GM06990 (cell line): ENCODE results near the gene USP11.

ENCODE experiments used
- DNase-seq: peaks from one replicate; pipeline ENCODE4 v3.0.0-alpha.2; 2011; ENCODE audit not compliant: insufficient read length; ENCODE audit errors: extremely low read depth
- H3K27me3 ChIP-seq: replicated peaks from 2 replicates; pipeline ENCODE4 v1.6.0; 2011; ENCODE audit warnings: low read length; ENCODE audit not compliant: control insufficient read depth, insufficient read depth
- H3K36me3 ChIP-seq: 2 replicates; pipeline ENCODE4 v1.5.1; 2011; ENCODE audit warnings: low read length; ENCODE audit not compliant: control insufficient read depth, insufficient read depth
- H3K4me3 ChIP-seq: replicated peaks from 2 replicates; pipeline ENCODE4 v1.5.1; 2011; ENCODE audit warnings: low read depth, mild to moderate bottlenecking, control low read depth, low read length
- TF ChIP-seq, protein P1 (sequence below): IDR thresholded peaks from 2 replicates; pipeline ENCODE4 v1.5.1; 2011; ENCODE audit warnings: low read length, control low read depth, mild to moderate bottlenecking, inconsistent platforms; ENCODE audit not compliant: insufficient read depth, poor library complexity, severe bottlenecking

The USP11 gene

GRCh38 chrX:47194194-47194787, 38.5 kb upstream of the USP11 start:
- H3K4me3 ChIP-seq = peak overlapping the region; percentile 78
- H3K36me3 ChIP-seq = peaks cover 11% of the 10 kb centered on the region
- TF ChIP-seq, protein P1, sequence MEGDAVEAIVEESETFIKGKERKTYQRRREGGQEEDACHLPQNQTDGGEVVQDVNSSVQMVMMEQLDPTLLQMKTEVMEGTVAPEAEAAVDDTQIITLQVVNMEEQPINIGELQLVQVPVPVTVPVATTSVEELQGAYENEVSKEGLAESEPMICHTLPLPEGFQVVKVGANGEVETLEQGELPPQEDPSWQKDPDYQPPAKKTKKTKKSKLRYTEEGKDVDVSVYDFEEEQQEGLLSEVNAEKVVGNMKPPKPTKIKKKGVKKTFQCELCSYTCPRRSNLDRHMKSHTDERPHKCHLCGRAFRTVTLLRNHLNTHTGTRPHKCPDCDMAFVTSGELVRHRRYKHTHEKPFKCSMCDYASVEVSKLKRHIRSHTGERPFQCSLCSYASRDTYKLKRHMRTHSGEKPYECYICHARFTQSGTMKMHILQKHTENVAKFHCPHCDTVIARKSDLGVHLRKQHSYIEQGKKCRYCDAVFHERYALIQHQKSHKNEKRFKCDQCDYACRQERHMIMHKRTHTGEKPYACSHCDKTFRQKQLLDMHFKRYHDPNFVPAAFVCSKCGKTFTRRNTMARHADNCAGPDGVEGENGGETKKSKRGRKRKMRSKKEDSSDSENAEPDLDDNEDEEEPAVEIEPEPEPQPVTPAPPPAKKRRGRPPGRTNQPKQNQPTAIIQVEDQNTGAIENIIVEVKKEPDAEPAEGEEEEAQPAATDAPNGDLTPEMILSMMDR = no peak
- no peaks in the 10 kb centered on the region for H3K27me3 ChIP-seq
- DNase-seq = no peak

GRCh38 chrX:47196098-47196497, 36.7 kb upstream of the USP11 start:
- peaks cover 25% of the 10 kb centered on the region for H3K36me3 ChIP-seq
- DNase-seq = no peak
- no peaks in the 10 kb centered on the region for H3K27me3 ChIP-seq
- no peak overlapping the region for H3K4me3 ChIP-seq
- TF ChIP-seq, protein P1 = no peak

DNA sequence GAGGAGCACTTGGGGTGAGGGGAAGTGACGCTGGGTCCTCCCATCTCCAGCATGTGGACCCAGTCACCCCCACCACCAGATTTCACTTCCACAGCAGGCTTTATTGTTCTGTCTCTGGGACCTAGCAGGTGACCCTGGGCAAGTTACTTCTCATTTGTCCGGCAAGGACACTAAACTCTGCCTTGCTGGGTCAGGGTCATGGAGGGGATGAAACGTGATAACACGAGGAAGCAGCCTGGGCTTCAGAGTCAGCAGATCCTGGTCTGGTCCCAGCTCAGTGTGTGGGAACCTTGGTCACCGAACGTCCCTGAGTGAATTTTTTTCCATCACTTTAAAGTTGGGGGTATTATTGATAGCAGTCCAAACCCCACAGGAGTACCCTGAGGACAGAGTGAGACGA, 35.3 kb upstream of the USP11 start:
- Histone ChIP-seq H3K27me3 (no peaks in the 10 kb centered on the region), H3K4me3 (no peak overlapping the region), H3K36me3 (peaks cover 39% of the 10 kb centered on the region)

GRCh38 chrX:47198026-47198686, 34.7 kb upstream of the USP11 start:
- TF ChIP-seq, protein P1 = no peak
- no peak for DNase-seq
- Histone ChIP-seq H3K36me3 (peaks cover 44% of the 10 kb centered on the region), H3K27me3 (no peaks in the 10 kb centered on the region), H3K4me3 (no peak overlapping the region)

More for the DNA sequence above, 35.3 kb upstream of the USP11 start:
- no peak for DNase-seq
- TF ChIP-seq, protein P1 = no peak

GRCh38 chrX:47198687-47199080, 34.1 kb upstream of the USP11 start:
- DNase-seq = no peak
- H3K36me3 ChIP-seq = peaks cover 46% of the 10 kb centered on the region
- H3K4me3 ChIP-seq = no peak overlapping the region
- H3K27me3 ChIP-seq = no peaks in the 10 kb centered on the region
- TF ChIP-seq, protein P1 = no peak
